22Rv1 (cell line): Measurements from ENCODE around the gene SF3B5.

ENCODE experiments used
- ZFX ChIP-seq: fragments of 450-650 bp; IDR thresholded peaks from 2 replicates; pipeline ENCODE4 v1.6.1; 2017; ENCODE audit warnings: antibody characterized with exemption, borderline replicate concordance
- TF ChIP-seq, protein P1 (sequence below): fragments of 450-650 bp; IDR thresholded peaks from 2 replicates; pipeline ENCODE4 v1.5.1; 2017; ENCODE audit warnings: mild to moderate bottlenecking

DNA sequence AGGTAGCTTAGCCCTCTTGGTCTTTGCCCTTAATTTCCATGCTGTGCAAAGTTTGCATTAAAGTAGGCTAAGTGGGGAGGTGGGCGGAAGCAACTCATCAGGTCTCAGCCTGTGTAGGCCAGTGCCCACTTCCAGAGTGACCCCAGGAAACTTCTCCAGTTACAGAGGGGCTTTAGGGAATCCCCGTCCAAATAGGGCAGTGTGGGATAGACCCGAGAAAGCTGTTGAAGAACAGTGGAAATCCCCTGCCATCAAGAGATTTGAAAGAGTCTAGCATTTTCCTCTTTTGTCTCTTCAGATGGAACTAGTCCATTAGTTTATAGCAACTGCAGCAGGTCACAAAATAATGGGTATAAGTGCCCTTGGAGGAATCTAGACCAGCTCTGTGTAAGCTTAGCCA lies 20.2 kb downstream of the SF3B5 start:
- TF ChIP-seq, protein P1, sequence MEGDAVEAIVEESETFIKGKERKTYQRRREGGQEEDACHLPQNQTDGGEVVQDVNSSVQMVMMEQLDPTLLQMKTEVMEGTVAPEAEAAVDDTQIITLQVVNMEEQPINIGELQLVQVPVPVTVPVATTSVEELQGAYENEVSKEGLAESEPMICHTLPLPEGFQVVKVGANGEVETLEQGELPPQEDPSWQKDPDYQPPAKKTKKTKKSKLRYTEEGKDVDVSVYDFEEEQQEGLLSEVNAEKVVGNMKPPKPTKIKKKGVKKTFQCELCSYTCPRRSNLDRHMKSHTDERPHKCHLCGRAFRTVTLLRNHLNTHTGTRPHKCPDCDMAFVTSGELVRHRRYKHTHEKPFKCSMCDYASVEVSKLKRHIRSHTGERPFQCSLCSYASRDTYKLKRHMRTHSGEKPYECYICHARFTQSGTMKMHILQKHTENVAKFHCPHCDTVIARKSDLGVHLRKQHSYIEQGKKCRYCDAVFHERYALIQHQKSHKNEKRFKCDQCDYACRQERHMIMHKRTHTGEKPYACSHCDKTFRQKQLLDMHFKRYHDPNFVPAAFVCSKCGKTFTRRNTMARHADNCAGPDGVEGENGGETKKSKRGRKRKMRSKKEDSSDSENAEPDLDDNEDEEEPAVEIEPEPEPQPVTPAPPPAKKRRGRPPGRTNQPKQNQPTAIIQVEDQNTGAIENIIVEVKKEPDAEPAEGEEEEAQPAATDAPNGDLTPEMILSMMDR, result no peak
- no peak for TF ChIP-seq ZFX
